LNCAP (cell line): ENCODE measurements around the gene SECTM1.

Experiments
- TF ChIP-seq, protein P1 (sequence below): fragments of 450-650 bp; IDR thresholded peaks from 2 replicates; pipeline ENCODE4 v1.5.1; 2017; ENCODE audit warnings: mild to moderate bottlenecking

Gene SECTM1

GRCh38 chr17:82375359-82376041 lies 41.9 kb upstream of the SECTM1 start:
- TF ChIP-seq, protein P1, sequence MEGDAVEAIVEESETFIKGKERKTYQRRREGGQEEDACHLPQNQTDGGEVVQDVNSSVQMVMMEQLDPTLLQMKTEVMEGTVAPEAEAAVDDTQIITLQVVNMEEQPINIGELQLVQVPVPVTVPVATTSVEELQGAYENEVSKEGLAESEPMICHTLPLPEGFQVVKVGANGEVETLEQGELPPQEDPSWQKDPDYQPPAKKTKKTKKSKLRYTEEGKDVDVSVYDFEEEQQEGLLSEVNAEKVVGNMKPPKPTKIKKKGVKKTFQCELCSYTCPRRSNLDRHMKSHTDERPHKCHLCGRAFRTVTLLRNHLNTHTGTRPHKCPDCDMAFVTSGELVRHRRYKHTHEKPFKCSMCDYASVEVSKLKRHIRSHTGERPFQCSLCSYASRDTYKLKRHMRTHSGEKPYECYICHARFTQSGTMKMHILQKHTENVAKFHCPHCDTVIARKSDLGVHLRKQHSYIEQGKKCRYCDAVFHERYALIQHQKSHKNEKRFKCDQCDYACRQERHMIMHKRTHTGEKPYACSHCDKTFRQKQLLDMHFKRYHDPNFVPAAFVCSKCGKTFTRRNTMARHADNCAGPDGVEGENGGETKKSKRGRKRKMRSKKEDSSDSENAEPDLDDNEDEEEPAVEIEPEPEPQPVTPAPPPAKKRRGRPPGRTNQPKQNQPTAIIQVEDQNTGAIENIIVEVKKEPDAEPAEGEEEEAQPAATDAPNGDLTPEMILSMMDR = no peak

GRCh38 chr17:82374626-82375331 lies 41.2 kb upstream of the SECTM1 start:
- TF ChIP-seq, protein P1 = no peak

DNA sequence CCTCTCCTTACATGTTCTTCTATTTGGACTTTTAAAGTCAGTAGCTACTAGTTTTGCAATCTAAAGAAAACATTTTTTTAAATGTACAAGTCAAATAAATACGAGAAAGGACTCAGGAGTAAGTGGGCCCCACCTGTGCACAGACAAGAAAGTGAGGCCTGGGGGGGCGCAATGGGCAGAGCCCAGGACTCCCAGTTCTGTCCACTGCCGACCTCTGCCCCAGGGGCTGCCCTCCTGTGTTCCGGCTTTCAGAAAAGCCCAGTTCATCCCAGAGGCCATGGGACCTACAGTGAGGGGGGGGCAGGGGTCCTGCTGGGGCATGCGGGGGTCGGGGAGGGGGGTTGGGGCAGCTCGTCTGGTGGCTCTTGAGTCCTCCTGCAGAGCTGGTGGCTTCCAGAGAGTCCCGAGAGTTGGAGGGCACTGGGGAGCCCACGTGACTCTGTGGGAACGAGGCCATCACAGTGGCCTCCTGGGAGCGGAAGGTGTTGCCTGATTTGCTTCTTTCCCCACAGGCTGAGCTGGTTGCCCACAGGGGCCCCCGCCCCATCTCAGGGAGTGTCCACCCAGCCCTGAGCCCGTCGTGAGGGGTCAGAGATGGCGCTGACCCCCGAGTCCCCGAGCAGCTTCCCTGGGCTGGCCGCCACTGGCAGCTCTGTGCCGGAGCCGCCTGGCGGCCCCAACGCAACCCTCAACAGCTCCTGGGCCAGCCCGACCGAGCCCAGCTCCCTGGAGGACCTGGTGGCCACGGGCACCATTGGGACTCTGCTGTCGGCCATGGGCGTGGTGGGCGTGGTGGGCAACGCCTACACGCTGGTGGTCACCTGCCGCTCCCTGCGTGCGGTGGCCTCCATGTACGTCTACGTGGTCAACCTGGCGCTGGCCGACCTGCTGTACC lies 40.4 kb upstream of the SECTM1 start:
- TF ChIP-seq, protein P1 = no peak

- TF ChIP-seq, protein P1 = no peak
Measured at GRCh38 chr17:82372249-82373071, 38.9 kb upstream of the SECTM1 start.

GRCh38 chr17:82371333-82372248 lies 38.0 kb upstream of the SECTM1 start, which contains the start of gene UTS2R:
TSS of gene UTS2R (plus strand) at chr17:82371765. CDS start at chr17:82374325, 2,560 bp downstream.
- TF ChIP-seq, protein P1 = no peak

GRCh38 chr17:82370471-82371332 lies 37.1 kb upstream of the SECTM1 start:
- TF ChIP-seq, protein P1 = no peak
